Measurements from ENCODE around the gene TNPO2.

DNA sequence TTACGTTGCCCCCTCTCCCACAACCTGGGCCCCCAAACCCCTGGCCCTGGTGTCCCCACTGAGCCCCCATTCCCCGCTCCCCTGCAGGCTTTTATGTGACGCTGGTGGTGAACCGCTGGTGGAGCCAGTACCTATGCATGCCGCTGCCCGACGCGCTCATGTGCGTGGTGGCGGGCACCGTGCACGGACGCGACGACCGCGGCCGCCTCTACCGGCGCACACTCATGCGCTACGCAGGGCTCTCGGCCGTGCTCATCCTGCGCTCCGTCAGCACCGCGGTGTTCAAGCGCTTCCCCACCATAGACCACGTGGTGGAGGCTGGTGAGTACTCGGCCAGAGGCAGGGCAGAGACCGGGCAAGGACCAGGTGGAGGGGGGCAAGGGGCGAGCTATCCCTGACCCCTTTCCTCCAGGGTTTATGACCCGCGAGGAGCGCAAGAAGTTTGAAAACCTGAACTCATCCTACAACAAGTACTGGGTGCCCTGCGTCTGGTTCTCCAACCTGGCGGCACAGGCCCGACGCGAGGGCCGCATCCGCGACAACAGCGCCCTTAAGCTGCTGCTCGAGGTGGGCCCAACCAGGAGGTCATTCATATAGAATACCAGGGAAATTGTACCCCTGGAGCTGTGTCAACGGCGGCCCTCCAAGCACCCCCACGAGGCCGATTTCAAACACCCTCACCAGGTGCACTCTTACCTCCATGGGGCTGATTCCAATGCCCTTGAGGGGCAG is 30.9 kb upstream of the TNPO2 start:
- TF ChIP-seq POLR2AphosphoS5 (IDR thresholded peaks at IDR 0.05; ENCODE audit: low read depth, low read length) (no peak), SIN3A (IDR thresholded peaks at IDR 0.05; ENCODE audit: borderline replicate concordance, insufficient read depth, low read length) (no peak), TAF1 (IDR thresholded peaks at IDR 0.05; ENCODE audit: borderline replicate concordance, insufficient read depth, low read length) (no peak), REST (IDR thresholded peaks at IDR 0.05; ENCODE audit: insufficient read depth in 1 of 2, low read depth in 2 of 2, low read length in 2 of 2) (no peak)
